Measurements from ENCODE around the gene GRAP. TPM values are rescaled to one million over a fixed set of nuclear protein-coding genes. Genes with fewer than 3 reads are reported as not detected.

GRAP gene
- polyA plus RNA-seq, 3 donors from 2014 or later: 5.2 to 19.0 (median 18.3) TPM

- Mint-ChIP-seq H3K9me3 (peaks cover 0 to 5% (median 1%) of the 10 kb centered on the region in 6 donors), H3K36me3 (peaks cover 5 to 12% (median 10%) of the 10 kb centered on the region in 3 donors), H3K4me1 (peaks cover 21 to 29% of the 10 kb centered on the region in 2 donors), H3K27ac (no peak overlapping the region), H3K27me3 (ENCODE audit: low read depth in 3 of 3) (peaks cover 0 to 3% (median 2%) of the 10 kb centered on the region in 3 donors), H3K4me3 (no peak overlapping the region)
- no peak for DNase-seq
Measured at GRCh38 chr17:18996458-18996857, 50.3 kb downstream of the GRAP start.

DNA sequence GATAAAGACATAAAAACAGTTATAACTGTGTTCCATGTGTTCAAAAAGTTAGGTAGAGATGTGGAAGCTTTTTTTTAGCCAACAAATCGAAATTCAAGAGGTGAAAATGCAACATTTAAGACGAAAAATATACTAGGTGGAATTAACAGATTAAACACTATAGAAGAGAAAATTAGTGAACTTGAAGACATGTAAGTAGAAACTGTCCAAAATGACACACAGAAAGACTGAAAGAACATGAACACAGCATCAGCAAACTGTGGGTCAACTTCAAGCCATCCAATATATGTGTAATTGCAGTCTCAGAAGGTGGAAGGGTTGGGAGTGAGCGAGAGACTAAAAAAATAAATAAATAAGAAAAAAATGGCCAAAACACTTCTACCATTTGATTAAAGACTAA lies 51.5 kb downstream of the GRAP start:
- Mint-ChIP-seq H3K36me3 (peaks cover 5 to 12% (median 10%) of the 10 kb centered on the region in 3 donors), H3K4me1 (peaks cover 21 to 26% of the 10 kb centered on the region in 2 donors), H3K27me3 (ENCODE audit: low read depth in 3 of 3) (peaks cover 0 to 3% (median 2%) of the 10 kb centered on the region in 3 donors), H3K9me3 (peaks cover 0 to 5% (median 1%) of the 10 kb centered on the region in 6 donors), H3K27ac (no peak overlapping the region), H3K4me3 (no peak overlapping the region)
- no peak for DNase-seq

DNA sequence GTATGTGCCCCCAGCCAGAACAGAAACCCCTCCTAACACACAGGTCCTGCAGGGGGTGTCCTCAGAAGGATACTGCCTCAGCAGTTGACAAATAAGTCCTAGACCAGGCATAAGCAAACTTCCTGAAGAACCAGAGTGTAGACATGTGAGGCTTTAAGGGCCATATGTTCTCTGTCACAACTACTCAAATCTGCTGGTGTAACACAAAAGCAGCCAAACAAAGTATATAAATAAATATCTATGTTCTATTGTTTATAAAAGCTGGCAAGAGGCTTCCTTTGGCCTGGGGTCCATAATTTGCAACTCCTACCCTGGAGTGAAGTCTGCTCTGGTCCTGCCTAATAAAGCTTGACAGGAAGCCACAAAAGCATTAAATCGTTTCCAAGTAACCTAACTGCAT lies 52.1 kb downstream of the GRAP start:
- Mint-ChIP-seq H3K36me3 (peaks cover 5 to 12% (median 10%) of the 10 kb centered on the region in 3 donors), H3K9me3 (peaks cover 0 to 5% (median 1%) of the 10 kb centered on the region in 6 donors), H3K27ac (no peak overlapping the region), H3K4me3 (no peak overlapping the region), H3K27me3 (ENCODE audit: low read depth in 3 of 3) (peaks cover 0 to 3% (median 2%) of the 10 kb centered on the region in 3 donors), H3K4me1 (peaks cover 21 to 26% of the 10 kb centered on the region in 2 donors)
- no peak for DNase-seq

DNA sequence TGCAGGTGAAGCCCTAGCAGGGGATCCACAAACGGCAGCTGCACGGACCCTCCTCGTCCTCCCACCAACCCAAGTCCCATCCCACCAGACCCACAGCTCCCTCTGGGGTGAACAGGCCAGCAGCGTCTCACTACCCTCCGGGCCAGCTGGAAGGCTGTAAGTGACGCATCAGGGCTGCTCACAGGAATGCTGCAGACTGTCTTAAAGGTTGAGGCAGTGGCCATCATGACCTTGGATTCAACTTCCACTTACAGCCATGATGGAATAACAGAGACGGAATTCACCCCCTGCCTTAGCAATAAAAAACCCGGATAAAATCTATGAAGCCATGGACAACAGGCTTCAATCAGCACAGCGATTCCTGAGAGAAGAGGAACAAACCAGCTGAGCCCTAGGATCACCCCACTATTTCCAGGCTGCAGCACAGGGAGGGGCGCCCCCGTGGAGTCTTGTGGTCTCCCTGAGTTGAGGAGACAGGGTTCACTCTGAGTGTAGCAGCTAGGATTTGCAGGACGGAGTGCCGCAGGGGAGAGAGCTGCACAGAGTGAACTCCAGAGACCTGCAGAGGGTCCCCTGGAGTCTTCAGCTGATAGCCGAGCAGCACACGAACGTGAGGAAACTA lies 52.7 kb downstream of the GRAP start:
- peaks cover 0 to 3% (median 3%) of the 10 kb centered on the region in 3 donors for H3K27me3 Mint-ChIP-seq (ENCODE audit: low read depth in 3 of 3)
- peaks cover 0 to 5% (median 1%) of the 10 kb centered on the region in 6 donors for H3K9me3 Mint-ChIP-seq
- peaks cover 21 to 26% of the 10 kb centered on the region in 2 donors for H3K4me1 Mint-ChIP-seq
- H3K4me3 Mint-ChIP-seq: peak overlapping the region in 3 of 5 donors; percentile 15 to 69 (median 36)
- peak overlapping the region in 1 of 6 donors; percentile 34 for H3K27ac Mint-ChIP-seq
- H3K36me3 Mint-ChIP-seq: peaks cover 5 to 12% (median 10%) of the 10 kb centered on the region in 3 donors
- DNase-seq: no peak

DNA sequence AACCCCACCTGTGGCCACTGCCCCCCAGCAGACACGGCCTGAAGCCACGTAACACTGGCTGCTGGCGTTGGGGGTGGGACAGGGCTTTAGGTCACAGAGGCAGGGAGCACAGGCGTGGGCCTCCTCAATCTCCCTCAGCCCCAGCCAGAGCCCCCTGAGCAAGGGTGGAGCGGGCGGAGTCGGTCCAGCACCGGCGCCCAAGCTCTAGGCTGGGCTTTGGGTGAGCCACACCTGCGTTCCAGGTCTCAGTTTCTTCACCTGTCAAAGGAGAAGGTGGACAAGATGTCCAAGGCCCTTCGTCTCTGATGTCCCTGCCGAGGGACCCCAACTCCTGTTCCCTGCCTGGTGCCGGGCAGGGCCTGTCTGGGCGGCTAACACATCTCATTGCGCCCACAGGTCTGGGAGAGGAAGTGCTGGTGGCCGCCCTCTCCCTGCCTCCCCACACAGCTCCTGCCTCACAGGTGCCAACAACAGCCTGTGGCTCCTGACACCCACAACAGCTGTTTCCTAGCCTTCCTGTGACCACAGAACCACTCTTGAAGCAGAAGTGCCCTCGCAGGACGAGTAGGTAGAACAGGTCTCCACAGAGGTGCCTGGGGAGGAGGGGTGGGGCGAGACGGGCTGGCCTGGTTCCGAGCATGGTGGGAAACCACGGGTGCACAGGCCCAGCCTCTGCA lies 54.2 kb downstream of the GRAP start:
- Mint-ChIP-seq H3K27me3 (ENCODE audit: low read depth in 3 of 3) (peaks cover 0 to 3% (median 3%) of the 10 kb centered on the region in 3 donors), H3K27ac (peak overlapping the region; percentile 1 to 59 (median 32)), H3K36me3 (peaks cover 5 to 12% (median 10%) of the 10 kb centered on the region in 3 donors), H3K9me3 (peaks cover 0 to 5% (median 1%) of the 10 kb centered on the region in 6 donors), H3K4me1 (peaks cover 25 to 28% of the 10 kb centered on the region in 2 donors), H3K4me3 (peak overlapping the region; percentile 63 to 79 (median 69))
- peak; percentile 57 to 68 (median 66) for DNase-seq

GRCh38 chr17:18991531-18992315 lies 55.0 kb downstream of the GRAP start:
- H3K9me3 Mint-ChIP-seq: peaks cover 0 to 5% (median 1%) of the 10 kb centered on the region in 6 donors
- peaks cover 32 to 36% of the 10 kb centered on the region in 2 donors for H3K4me1 Mint-ChIP-seq
- H3K27me3 Mint-ChIP-seq (ENCODE audit: low read depth in 3 of 3): peaks cover 0 to 6% (median 4%) of the 10 kb centered on the region in 3 donors
- H3K36me3 Mint-ChIP-seq: peaks cover 5 to 12% (median 10%) of the 10 kb centered on the region in 3 donors
- DNase-seq: no peak
- H3K27ac Mint-ChIP-seq: peak overlapping the region in 3 of 6 donors; percentile 1 to 73 (median 59)
- H3K4me3 Mint-ChIP-seq: peak overlapping the region in 1 of 5 donors; percentile 33

DNA sequence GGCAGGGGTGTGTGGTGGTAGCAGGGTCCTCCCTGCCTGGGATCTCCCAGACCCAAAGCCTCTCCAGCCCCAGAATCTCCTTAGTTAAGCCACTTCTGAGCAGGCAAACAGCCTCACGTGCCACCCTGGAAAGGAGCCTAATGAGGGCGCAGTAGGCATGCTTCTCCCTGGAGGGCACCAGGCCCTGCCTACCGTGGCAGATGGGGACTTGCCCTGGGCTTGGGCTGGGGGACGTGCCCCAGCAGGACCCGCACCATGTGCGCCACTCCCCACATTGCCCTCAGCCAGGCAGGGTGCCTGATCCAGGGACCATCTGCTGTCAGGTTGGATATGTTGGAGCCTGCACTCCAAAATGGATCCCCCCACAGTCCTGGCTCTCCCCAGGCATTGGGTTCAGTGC lies 56.4 kb downstream of the GRAP start:
- Mint-ChIP-seq H3K27me3 (ENCODE audit: low read depth in 3 of 3) (peaks cover 0 to 6% (median 4%) of the 10 kb centered on the region in 3 donors), H3K4me3 (no peak overlapping the region), H3K9me3 (peaks cover 0 to 5% (median 0%) of the 10 kb centered on the region in 6 donors), H3K36me3 (peaks cover 3 to 13% (median 9%) of the 10 kb centered on the region in 3 donors), H3K27ac (no peak overlapping the region), H3K4me1 (peaks cover 30 to 45% of the 10 kb centered on the region in 2 donors)
- DNase-seq: no peak

DNA sequence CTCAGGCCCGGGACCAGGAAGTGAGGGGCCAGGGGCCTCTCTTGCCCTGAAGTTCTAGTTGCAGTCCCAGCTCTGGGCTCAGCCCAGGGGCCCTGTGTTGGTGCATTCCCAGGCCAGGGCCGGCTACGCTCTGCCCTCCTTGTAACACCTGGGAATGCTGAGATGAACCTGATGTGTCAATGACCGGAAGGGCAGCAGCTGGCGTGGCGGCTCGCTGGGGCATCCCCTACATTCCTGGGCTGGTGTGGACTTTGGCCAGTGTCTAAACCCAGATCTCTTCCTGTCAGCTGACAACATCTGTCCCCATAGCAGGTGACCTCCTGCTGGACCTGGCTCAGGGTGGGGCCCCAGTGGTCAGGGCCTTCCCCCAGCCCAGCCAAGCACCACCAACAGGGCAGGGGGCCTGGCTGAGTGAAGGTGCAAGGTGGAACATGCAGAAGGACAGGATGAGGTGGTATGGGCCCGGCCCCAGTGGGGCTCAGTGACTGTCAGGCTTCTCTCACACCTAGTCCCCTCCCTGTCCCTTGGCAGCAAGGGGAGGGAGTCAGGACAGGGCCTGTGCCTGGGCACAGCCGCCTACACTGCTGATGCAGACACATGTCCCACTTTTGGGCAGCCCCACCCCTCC lies 58.1 kb downstream of the GRAP start:
- H3K27me3 Mint-ChIP-seq (ENCODE audit: low read depth in 3 of 3): peaks cover 0 to 6% (median 4%) of the 10 kb centered on the region in 3 donors
- H3K27ac Mint-ChIP-seq: no peak overlapping the region
- H3K4me1 Mint-ChIP-seq: peaks cover 24 to 40% of the 10 kb centered on the region in 2 donors
- no peaks in the 10 kb centered on the region for H3K9me3 Mint-ChIP-seq
- DNase-seq: no peak
- H3K4me3 Mint-ChIP-seq: no peak overlapping the region
- H3K36me3 Mint-ChIP-seq: peaks cover 0 to 6% (median 4%) of the 10 kb centered on the region in 3 donors

- H3K9me3 Mint-ChIP-seq: no peaks in the 10 kb centered on the region
- DNase-seq: no peak
- peaks cover 0 to 6% (median 4%) of the 10 kb centered on the region in 3 donors for H3K36me3 Mint-ChIP-seq
- peaks cover 0 to 6% (median 4%) of the 10 kb centered on the region in 3 donors for H3K27me3 Mint-ChIP-seq (ENCODE audit: low read depth in 3 of 3)
- no peak overlapping the region for H3K27ac Mint-ChIP-seq
- H3K4me3 Mint-ChIP-seq: no peak overlapping the region
- H3K4me1 Mint-ChIP-seq: peaks cover 17 to 33% of the 10 kb centered on the region in 2 donors
Measured at GRCh38 chr17:18987862-18988545, 58.8 kb downstream of the GRAP start.

DNA sequence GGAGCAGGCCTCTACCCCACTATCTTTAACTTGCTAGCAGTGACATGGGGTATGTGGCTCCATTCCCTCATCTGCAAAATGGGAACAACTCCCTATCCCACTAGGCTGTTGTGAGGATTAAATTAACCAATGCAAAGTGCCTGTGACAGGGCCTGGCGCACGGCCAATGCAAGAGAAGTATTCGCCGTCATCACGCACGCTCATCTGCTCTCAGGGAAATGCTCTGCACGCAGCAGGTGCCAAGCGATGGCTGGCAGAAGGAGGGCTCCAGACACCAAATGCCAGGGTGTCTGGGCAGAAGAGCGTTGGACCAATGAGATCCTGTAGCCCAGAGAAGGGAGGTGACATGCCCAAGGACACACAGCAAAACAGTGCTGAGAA lies 59.5 kb downstream of the GRAP start:
- H3K27ac Mint-ChIP-seq: no peak overlapping the region
- H3K36me3 Mint-ChIP-seq: peaks cover 0 to 6% (median 4%) of the 10 kb centered on the region in 3 donors
- H3K9me3 Mint-ChIP-seq: no peaks in the 10 kb centered on the region
- peaks cover 10 to 25% of the 10 kb centered on the region in 2 donors for H3K4me1 Mint-ChIP-seq
- H3K4me3 Mint-ChIP-seq: no peak overlapping the region
- no peak for DNase-seq
- peaks cover 0 to 4% (median 4%) of the 10 kb centered on the region in 3 donors for H3K27me3 Mint-ChIP-seq (ENCODE audit: low read depth in 3 of 3)

DNA sequence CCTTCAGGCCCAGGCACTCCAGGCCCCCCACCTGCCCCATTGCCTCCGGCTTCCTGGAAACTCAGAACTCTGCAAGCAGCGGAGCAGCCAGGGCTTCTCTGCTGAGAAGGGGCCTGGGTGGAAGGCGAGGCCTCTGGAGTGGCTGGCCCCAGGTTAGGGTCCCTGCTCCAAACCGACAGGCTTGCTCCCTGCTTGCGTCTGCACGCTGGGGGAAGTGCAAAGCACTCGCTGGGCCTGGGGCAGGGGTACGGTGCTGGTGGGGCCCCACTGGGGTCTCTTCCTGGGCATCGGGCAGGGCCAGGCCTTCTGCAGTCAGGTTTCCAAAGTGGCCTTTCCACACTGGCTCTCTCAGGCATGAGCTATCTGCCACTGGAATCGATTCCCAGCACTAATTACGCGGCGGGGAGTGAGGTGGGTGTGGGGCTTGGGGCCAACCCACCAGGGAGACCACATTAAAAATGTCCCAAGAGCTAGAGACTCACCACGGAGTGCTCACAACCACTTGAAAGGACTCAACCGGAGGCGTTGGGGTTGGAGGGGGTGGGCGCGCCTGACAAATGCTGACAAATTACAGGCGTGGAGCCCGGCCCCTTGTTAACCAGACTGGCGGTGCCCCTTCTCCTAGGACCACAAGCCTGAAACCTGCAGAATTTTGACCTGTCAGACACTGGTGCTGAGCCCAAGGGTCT lies 60.1 kb downstream of the GRAP start:
- no peaks in the 10 kb centered on the region for H3K9me3 Mint-ChIP-seq
- peaks cover 7 to 24% of the 10 kb centered on the region in 2 donors for H3K4me1 Mint-ChIP-seq
- no peak overlapping the region for H3K27ac Mint-ChIP-seq
- peak; percentile 35 to 39 (median 36) for DNase-seq
- H3K4me3 Mint-ChIP-seq: no peak overlapping the region
- peaks cover 0 to 6% (median 4%) of the 10 kb centered on the region in 3 donors for H3K36me3 Mint-ChIP-seq
- H3K27me3 Mint-ChIP-seq (ENCODE audit: low read depth in 3 of 3): peaks cover 0 to 4% (median 2%) of the 10 kb centered on the region in 3 donors

GRCh38 chr17:18985475-18985874 lies 61.3 kb downstream of the GRAP start:
- H3K27me3 Mint-ChIP-seq (ENCODE audit: low read depth in 3 of 3): peaks cover 0 to 4% (median 2%) of the 10 kb centered on the region in 3 donors
- H3K27ac Mint-ChIP-seq: no peak overlapping the region
- peaks cover 0 to 6% (median 4%) of the 10 kb centered on the region in 3 donors for H3K36me3 Mint-ChIP-seq
- no peak overlapping the region for H3K4me3 Mint-ChIP-seq
- H3K4me1 Mint-ChIP-seq: peaks cover 7 to 24% of the 10 kb centered on the region in 2 donors
- H3K9me3 Mint-ChIP-seq: no peaks in the 10 kb centered on the region
- DNase-seq: no peak
